ENCODE measurements around the gene FOCAD. TPM values are rescaled to one million over a fixed set of nuclear protein-coding genes. Genes with fewer than 3 reads are reported as not detected.

The FOCAD gene
- total RNA-seq, 1 experiment from 2014 or later: 40.7 TPM

- no peak for TF ChIP-seq CTCF (IDR thresholded peaks at IDR 0.05 in 2 of 3, conservative IDR thresholded peaks at IDR 0.05 in 1 of 3; ENCODE audit: borderline replicate concordance in 1 of 3, insufficient read depth in 1 of 3, low read depth in 2 of 3, low read length in 2 of 3)
- TF ChIP-seq CEBPB (IDR thresholded peaks at IDR 0.05; ENCODE audit: low read depth): no peak
- TF ChIP-seq RAD21 (IDR thresholded peaks at IDR 0.05; ENCODE audit: low read depth): no peak
- no peak for TF ChIP-seq SP1 (IDR thresholded peaks at IDR 0.05; ENCODE audit: low read depth)
- TF ChIP-seq REST (IDR thresholded peaks at IDR 0.05; ENCODE audit: low read depth): no peak
Observed at GRCh38 chr9:20815923-20816703, 132.1 kb downstream of the FOCAD start (continued).

GRCh38 chr9:20823051-20823450 lies 139.0 kb downstream of the FOCAD start:
- Histone ChIP-seq H3K9ac (ENCODE audit: low read length) (no peak overlapping the region), H3K4me1 (ENCODE audit: control insufficient read depth in 1 of 2, insufficient read depth in 2 of 2, low read length in 2 of 2) (no peaks in the 10 kb centered on the region), H3K27ac (ENCODE audit: low read depth, low read length) (no peak overlapping the region), H3K9me3 (ENCODE audit: control insufficient read depth in 1 of 2, insufficient read depth in 1 of 2, low read depth in 1 of 2, low read length in 2 of 2) (no peaks in the 10 kb centered on the region), H3K4me2 (ENCODE audit: low read length) (no peak overlapping the region), H3K27me3 (ENCODE audit: insufficient read depth, low read length) (no peaks in the 10 kb centered on the region), H4K20me1 (ENCODE audit: insufficient read depth) (no peaks in the 10 kb centered on the region), H3K36me3 (ENCODE audit: control insufficient read depth in 1 of 2, insufficient read depth in 2 of 2, low read length in 2 of 2) (no peaks in the 10 kb centered on the region), H2AFZ (ENCODE audit: low read depth, low read length, poor library complexity, severe bottlenecking) (no peak overlapping the region), H3K9me2 (ENCODE audit: insufficient read depth) (no peaks in the 10 kb centered on the region), H3K79me2 (ENCODE audit: insufficient read depth, low read length) (no peaks in the 10 kb centered on the region), H3K4me3 (replicated peaks in 1 of 2; ENCODE audit: low read depth in 1 of 2, low read length in 2 of 2) (no peak overlapping the region)
- no TSS peak for BruUV-seq (replicated peaks)
- ChIA-PET POLR2A (no interaction called here), CTCF (no interaction called here), RAD21 (ENCODE audit: low non-redundant PET in 1 of 2, low total read pairs in 2 of 2, uncharacterized antibody in 2 of 2, unreplicated experiment in 2 of 2) (no interaction called here)
- DNase-seq (ENCODE audit: low read depth, low spot score) (no peak), ATAC-seq (no peak)
- intact Hi-C loops (cut with micrococcal nuclease): no loop called here
- TF ChIP-seq ZBTB33 (IDR thresholded peaks at IDR 0.05; ENCODE audit: extremely low read depth, insufficient replicate concordance, low read length) (no peak), POLR2AphosphoS5 (IDR thresholded peaks at IDR 0.05; ENCODE audit: low read depth, low read length) (no peak), ZFX (IDR thresholded peaks at IDR 0.05) (no peak), RAD21 (IDR thresholded peaks at IDR 0.05; ENCODE audit: low read depth) (no peak), ELF1 (IDR thresholded peaks at IDR 0.05; ENCODE audit: borderline replicate concordance, low read depth) (no peak), CTCF (IDR thresholded peaks at IDR 0.05 in 2 of 3, conservative IDR thresholded peaks at IDR 0.05 in 1 of 3; ENCODE audit: borderline replicate concordance in 1 of 3, insufficient read depth in 1 of 3, low read depth in 2 of 3, low read length in 2 of 3) (no peak)

Measured in HCT116 (cell line).